NCI-H1105 (cell line): ENCODE results near the gene ABHD12.
A peak's percentile ranks its signal among the peaks of the same experiment; 100 is the strongest.

Experiments used
- DNase-seq: peaks from one replicate; lab custom pipeline; 2025; lab: John Stamatoyannopoulos, UW

Gene ABHD12

DNA sequence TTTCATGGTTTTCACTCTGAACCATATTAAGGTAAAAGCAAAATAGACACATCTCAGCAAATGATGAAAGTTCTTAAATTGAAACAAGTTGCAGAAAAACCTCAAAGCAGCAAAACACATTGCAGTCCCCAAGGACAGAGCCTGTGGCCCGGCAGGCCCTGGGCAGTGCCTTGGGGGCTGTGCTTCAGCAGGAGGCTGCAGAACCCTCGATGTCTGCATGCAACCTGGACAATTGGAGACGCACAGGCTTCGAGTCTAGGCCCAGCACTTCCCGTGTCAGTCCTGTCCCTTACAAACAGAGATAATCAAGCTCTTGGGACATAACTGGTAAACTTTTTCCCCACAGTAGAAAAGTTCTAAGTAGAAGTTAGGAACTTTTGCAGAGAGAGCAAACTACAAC, 133.5 kb downstream of the ABHD12 start:
- no peak for DNase-seq

DNA sequence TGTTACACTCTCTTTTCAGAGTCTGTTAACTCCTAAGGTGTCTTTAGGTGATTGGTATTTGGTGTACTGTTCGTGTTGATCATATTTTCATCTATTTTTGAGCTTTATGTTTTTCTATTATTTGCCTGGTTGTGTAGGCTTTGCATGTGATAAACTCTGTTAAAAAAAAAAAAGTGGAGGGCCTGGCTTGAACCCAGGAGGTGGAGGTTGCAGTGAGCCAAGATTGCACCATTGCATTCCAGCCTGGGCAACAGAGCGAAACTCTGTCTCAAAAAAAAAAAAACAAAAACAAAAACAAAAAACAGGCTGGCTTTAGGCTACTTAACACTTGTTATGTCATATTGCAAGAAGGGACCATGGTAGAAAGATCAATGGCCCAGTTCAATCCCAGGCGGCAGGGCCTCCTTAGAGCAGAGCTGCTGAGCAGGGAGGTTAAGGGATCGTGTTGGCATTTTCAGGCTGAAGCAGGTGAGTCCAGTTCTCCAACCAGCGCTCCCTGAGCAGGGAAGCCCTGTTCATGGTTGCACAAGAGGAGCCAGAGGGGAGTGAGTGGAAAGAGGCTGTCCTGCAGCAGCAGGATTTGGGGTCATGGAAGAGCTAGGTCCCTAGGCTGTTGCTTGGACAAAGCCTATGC, 134.3 kb downstream of the ABHD12 start:
- no peak for DNase-seq

GRCh38 chr20:25254986-25255680, 135.5 kb downstream of the ABHD12 start:
- DNase-seq: no peak

- no peak for DNase-seq
Observed at GRCh38 chr20:25254571-25254970, 136.1 kb downstream of the ABHD12 start.

- no peak for DNase-seq
Observed at GRCh38 chr20:25253606-25254275, 136.9 kb downstream of the ABHD12 start.

DNA sequence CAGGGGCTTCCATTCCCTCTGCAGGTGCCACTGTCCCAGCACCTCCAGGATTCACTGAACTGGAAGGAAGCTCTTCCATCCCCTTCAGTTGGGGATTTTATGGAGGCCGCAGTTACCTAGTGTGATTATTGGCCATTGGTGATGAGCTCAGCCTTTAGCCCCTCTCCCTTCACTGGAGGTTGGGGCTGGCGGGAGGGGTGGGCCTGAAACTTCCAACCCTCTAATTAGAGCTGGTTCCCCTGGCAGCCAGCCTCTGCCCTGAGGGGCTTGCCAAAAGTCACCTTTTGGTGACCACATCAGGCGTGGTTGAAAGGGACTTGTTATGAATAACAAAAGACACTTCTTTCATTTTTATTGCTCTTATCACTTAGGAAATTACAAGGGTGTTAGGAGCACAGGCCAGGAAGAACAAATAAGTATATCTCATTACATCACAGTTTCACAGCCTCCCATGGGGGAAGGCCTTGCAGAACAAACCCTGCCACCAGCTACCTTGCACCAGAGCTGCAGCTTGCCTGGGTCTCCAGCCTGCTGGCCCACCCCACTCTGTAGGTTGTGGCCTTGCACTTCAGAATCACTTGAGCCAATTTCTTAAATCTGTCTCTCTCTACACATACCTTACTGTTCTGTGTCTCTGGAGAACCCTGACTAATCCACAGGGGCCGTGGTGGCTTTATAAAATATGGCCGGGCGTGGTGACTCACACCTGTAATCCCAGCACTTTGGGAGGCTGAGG, 137.8 kb downstream of the ABHD12 start:
- peak; percentile 16 for DNase-seq

- no peak for DNase-seq
Observed at GRCh38 chr20:25252230-25252651, 138.4 kb downstream of the ABHD12 start.

- DNase-seq: no peak
Observed at GRCh38 chr20:25251558-25251957, 139.1 kb downstream of the ABHD12 start.

- DNase-seq: no peak
Observed at GRCh38 chr20:25251019-25251418, 139.6 kb downstream of the ABHD12 start.

DNA sequence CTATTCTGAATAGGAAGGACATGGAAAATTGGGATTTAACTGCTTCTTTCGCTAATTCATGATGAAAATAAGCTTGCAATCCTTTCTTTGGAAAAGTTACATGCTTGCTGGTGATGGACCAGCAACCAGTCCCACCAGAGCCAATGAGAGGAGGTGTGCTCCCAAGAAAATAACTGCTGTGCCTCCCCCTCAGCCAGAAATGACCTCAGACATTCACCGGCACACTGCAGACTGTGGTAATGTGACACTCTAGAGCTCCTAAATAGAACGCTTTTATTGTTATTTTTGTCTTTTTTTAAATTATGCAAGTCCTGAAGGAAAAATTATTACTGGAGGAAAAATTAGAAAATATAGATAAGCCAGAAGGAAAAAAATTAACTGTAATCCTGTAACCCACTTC, 140.1 kb downstream of the ABHD12 start:
- DNase-seq: no peak
